PC-3 (cell line): ENCODE results near the gene FOSB.

Experiments
- EZH2 ChIP-seq: fragments of 300-600 bp; sonication (generic); IDR thresholded peaks from one replicate; pipeline ENCODE4 v1.6.1; 2017; ENCODE audit warnings: antibody characterized with exemption, mild to moderate bottlenecking, low read length; ENCODE audit not compliant: unreplicated experiment
- EZH2phosphoT487 ChIP-seq: fragments of 300-600 bp; sonication (generic); IDR thresholded peaks from 2 replicates; pipeline ENCODE4 v1.6.1; 2018; ENCODE audit warnings: mild to moderate bottlenecking, antibody characterized with exemption, low read length, borderline replicate concordance
- TF ChIP-seq, protein P1 (sequence below): fragments of 300-600 bp; sonication (generic); conservative IDR thresholded peaks from 2 replicates; pipeline ENCODE4 v1.5.1; 2017; ENCODE audit warnings: antibody characterized with exemption, low read depth, mild to moderate bottlenecking, low read length

GRCh38 chr19:45473367-45473681 lies 5.5 kb downstream of the FOSB start:
- TF ChIP-seq, protein P1, sequence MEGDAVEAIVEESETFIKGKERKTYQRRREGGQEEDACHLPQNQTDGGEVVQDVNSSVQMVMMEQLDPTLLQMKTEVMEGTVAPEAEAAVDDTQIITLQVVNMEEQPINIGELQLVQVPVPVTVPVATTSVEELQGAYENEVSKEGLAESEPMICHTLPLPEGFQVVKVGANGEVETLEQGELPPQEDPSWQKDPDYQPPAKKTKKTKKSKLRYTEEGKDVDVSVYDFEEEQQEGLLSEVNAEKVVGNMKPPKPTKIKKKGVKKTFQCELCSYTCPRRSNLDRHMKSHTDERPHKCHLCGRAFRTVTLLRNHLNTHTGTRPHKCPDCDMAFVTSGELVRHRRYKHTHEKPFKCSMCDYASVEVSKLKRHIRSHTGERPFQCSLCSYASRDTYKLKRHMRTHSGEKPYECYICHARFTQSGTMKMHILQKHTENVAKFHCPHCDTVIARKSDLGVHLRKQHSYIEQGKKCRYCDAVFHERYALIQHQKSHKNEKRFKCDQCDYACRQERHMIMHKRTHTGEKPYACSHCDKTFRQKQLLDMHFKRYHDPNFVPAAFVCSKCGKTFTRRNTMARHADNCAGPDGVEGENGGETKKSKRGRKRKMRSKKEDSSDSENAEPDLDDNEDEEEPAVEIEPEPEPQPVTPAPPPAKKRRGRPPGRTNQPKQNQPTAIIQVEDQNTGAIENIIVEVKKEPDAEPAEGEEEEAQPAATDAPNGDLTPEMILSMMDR = no peak
- TF ChIP-seq EZH2phosphoT487 (no peak), EZH2 (no peak)
